SJSA1 (cell line): ENCODE results near the gene AKR1C4. TPM values are rescaled to one million over a fixed set of nuclear protein-coding genes. Genes with fewer than 3 reads are reported as not detected.

Experiments used
- DNase-seq, 2 experiments: peaks; one replicate each; pipeline ENCODE4 v3.0.0-alpha.2; 2015 to 2020; ENCODE audit warnings: low spot score in 2 of 2, low read depth in 1 of 2
- H3K27ac ChIP-seq: fragments of 250-450 bp; sonication (Bioruptor Pico); 2 replicates; pipeline ENCODE4 v1.5.1; 2020; ENCODE audit warnings: mild to moderate bottlenecking, moderate library complexity
- H3K27me3 ChIP-seq: fragments of 250-450 bp; sonication (Bioruptor Pico); replicated peaks from 2 replicates; pipeline ENCODE4 v1.5.1; 2020; ENCODE audit warnings: mild to moderate bottlenecking, moderate library complexity
- H3K36me3 ChIP-seq: fragments of 250-450 bp; sonication (Bioruptor Pico); 2 replicates; pipeline ENCODE4 v1.5.1; 2020; ENCODE audit warnings: mild to moderate bottlenecking
- H3K4me1 ChIP-seq: fragments of 250-450 bp; sonication (Bioruptor Pico); replicated peaks from 2 replicates; pipeline ENCODE4 v1.6.1; 2021; ENCODE audit warnings: mild to moderate bottlenecking
- H3K4me3 ChIP-seq: fragments of 250-450 bp; sonication (Bioruptor Pico); 2 replicates; pipeline ENCODE4 v1.5.1; 2020; ENCODE audit warnings: mild to moderate bottlenecking
- H3K9me3 ChIP-seq: fragments of 250-450 bp; sonication (Bioruptor Pico); replicated peaks from 2 replicates; pipeline ENCODE4 v1.5.1; 2020; ENCODE audit warnings: mild to moderate bottlenecking
- total RNA-seq: library from RNA; depleted of rRNA; stranded (reverse); fragments of >200 nt; shearing (Covaris generic); gene quantifications from 2 replicates; pipeline ENCODE4 v1.2.3, GENCODE V29; 2014; rRNA removed

The AKR1C4 gene
- total RNA-seq, 1 experiment from 2014 or later: not detected

GRCh38 chr10:5265139-5265538 is 68.5 kb downstream of the AKR1C4 start:
- Histone ChIP-seq H3K4me1 (no peaks in the 10 kb centered on the region), H3K9me3 (no peaks in the 10 kb centered on the region), H3K4me3 (no peak overlapping the region), H3K27me3 (no peaks in the 10 kb centered on the region), H3K36me3 (no peaks in the 10 kb centered on the region), H3K27ac (no peak overlapping the region)
- DNase-seq: no peak

GRCh38 chr10:5266351-5266750 is 69.7 kb downstream of the AKR1C4 start:
- no peaks in the 10 kb centered on the region for H3K36me3 ChIP-seq
- H3K27ac ChIP-seq: no peak overlapping the region
- H3K9me3 ChIP-seq: no peaks in the 10 kb centered on the region
- no peaks in the 10 kb centered on the region for H3K27me3 ChIP-seq
- no peak overlapping the region for H3K4me3 ChIP-seq
- DNase-seq: no peak
- no peaks in the 10 kb centered on the region for H3K4me1 ChIP-seq

DNA sequence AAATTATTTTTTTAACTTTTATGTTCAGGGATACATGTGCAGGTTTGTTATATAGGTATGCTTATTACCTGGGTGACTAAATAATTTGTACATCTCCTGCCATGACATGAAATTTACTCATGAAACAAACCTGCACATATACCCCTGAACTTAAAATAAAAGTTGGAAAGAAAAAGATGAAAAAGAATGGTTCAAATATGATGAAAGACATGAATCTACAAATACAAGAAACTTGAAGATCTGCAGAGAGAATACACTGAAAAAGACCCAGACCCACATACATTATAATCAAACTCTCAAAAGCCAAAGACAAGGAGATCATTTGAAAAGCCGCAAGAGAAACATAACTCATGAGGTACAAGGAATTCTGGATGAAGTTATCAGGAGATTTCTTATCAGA is 70.2 kb downstream of the AKR1C4 start:
- no peak overlapping the region for H3K4me3 ChIP-seq
- H3K4me1 ChIP-seq: no peaks in the 10 kb centered on the region
- H3K9me3 ChIP-seq: no peaks in the 10 kb centered on the region
- no peak for DNase-seq
- no peaks in the 10 kb centered on the region for H3K36me3 ChIP-seq
- no peak overlapping the region for H3K27ac ChIP-seq
- H3K27me3 ChIP-seq: no peaks in the 10 kb centered on the region

- H3K4me1 ChIP-seq: no peaks in the 10 kb centered on the region
- H3K4me3 ChIP-seq: no peak overlapping the region
- no peaks in the 10 kb centered on the region for H3K27me3 ChIP-seq
- no peaks in the 10 kb centered on the region for H3K9me3 ChIP-seq
- no peaks in the 10 kb centered on the region for H3K36me3 ChIP-seq
- H3K27ac ChIP-seq: no peak overlapping the region
- no peak for DNase-seq
Observed at GRCh38 chr10:5268234-5268633, 71.6 kb downstream of the AKR1C4 start.

Other genes with a start within 250 kb of the AKR1C4 start
- 0.81 and 1.4 TPM in 2 replicates for gene AKR1C1, start 233.4 kb upstream of the AKR1C4 start, total RNA-seq
- 0.18 TPM in 1 of 2 replicates, not detected in the other for gene AKR1C2, start 193.0 kb upstream of the AKR1C4 start, total RNA-seq
- 0.55 and 0.75 TPM in 2 replicates for gene AKR1C3, start 102.4 kb upstream of the AKR1C4 start, total RNA-seq
- gene AKR1C8, start 11.7 kb upstream of the AKR1C4 start, total RNA-seq: 0.16 TPM in 1 of 2 replicates, not detected in the other
- gene UCN3, start 168.1 kb downstream of the AKR1C4 start, total RNA-seq: not detected in 2 replicates
- not detected in 2 replicates for gene TUBAL3, start 208.0 kb downstream of the AKR1C4 start, total RNA-seq
- gene NET1, start 215.7 kb downstream of the AKR1C4 start, total RNA-seq: 38.1 and 52.4 TPM in 2 replicates